ENCODE measurements around the gene PHF2. TPM values are rescaled to one million over a fixed set of nuclear protein-coding genes. Genes with fewer than 3 reads are reported as not detected.

Gene PHF2
- polyA plus RNA-seq, 1 of the 3 experiments (the other 2 are of a cell fraction), result 11.2 TPM

DNA sequence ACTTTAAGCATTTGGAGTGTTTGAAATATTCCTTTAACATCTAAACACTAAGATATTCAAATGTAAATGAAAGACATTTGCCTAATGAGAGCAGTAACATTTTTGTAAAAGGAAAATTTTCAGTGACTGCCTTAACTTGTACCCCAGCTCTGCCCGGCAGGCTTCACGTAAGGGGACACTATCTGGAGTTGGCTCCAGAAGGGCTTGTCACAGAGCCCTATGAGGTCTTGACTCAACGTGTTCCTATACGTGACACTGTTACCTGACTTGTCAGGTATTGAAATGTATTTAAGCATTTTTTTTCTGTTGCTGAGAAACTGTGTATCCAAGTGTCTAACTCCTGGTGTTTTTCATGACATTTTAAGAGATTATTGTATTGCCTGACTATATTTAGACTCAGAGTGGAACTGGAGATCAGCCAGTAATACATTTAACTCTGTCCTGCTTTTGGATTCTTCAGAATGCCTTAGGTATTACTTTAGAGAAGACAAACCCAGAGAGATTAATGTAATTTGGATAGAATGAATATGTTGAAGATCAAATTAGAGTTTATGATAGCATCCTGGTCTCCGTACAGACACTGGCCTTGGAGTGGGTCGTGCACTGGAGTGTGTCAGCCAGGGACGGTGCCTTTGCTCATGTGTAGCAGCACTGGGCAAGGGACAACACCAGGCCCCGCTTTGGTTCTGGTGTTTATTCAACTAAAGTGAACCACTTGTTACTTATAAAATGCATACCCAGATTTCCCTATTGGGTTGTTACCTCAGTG lies 34.6 kb upstream of the PHF2 start (continued):
- TF ChIP-seq TAF1 (IDR thresholded peaks at IDR 0.05; ENCODE audit: borderline replicate concordance, low read depth, low read length) (no peak), YY1 (IDR thresholded peaks at IDR 0.05; ENCODE audit: low read depth) (no peak), SMC3 (IDR thresholded peaks at IDR 0.05; ENCODE audit: low read depth, low read length) (no peak), FOSL2 (IDR thresholded peaks at IDR 0.05; ENCODE audit: borderline replicate concordance, low read depth) (no peak), CHD2 (IDR thresholded peaks at IDR 0.05; ENCODE audit: low read length, partially characterized antibody) (no peak), FOXJ3 (CRISPR knock-in tag; IDR thresholded peaks at IDR 0.05) (no peak)

DNA sequence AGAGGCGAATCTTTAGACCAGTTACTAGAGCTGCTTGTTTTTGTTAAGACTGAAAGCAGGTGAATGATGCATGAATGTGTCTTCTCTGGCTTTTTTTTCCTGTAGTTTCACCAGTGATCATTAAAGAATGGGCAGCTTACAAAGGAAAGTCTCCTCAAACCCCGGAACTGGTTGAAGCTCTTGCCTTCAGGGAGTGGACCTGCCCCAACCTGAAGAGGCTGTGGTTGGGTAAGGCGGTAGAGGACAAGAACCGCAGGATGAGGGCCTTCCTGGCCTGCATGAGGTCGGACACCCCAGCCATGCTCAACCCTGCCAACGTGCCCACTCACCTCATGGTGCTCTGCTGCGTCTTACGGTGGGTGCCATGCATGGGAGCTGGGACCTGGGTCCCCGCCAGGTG lies 33.3 kb upstream of the PHF2 start:
- ChIA-PET CTCF (interaction anchor here (1.5 kb wide), 1 partner anchor 23 kb away, joined by 5 read pairs; no protein-coding TSS in a partner anchor), POLR2A (no interaction called here)
- Histone ChIP-seq H4K20me1 (ENCODE audit: insufficient read depth) (no peaks in the 10 kb centered on the region), H2AFZ (ENCODE audit: low read depth) (no peak overlapping the region), H3K36me3 (replicated peaks in 1 of 2; ENCODE audit: control insufficient read depth in 1 of 2, insufficient read depth in 2 of 2, low read length in 1 of 2) (peaks cover 22 to 56% of the 10 kb centered on the region in 2 experiments), H3K9me2 (no peaks in the 10 kb centered on the region), H3K27ac (ENCODE audit: low read depth in 2 of 2, low read length in 1 of 2) (no peak overlapping the region), H3K27me3 (ENCODE audit: insufficient read depth) (no peaks in the 10 kb centered on the region), H3K4me1 (ENCODE audit: control insufficient read depth in 1 of 2, insufficient read depth in 2 of 2, low read depth in 1 of 2, low read length in 1 of 2) (peaks cover 0 to 11% of the 10 kb centered on the region in 2 experiments; a peak in 2 of 4 replicates), H3K9ac (no peak overlapping the region), H3K79me2 (ENCODE audit: insufficient read depth) (peaks cover 13% of the 10 kb centered on the region; the same call in 1 of the 2 replicates), H3K9me3 (no peaks in the 10 kb centered on the region), H3K4me3 (ENCODE audit: low read depth in 2 of 2, low read length in 1 of 2) (no peak overlapping the region), H3K4me2 (no peak overlapping the region), H3F3A (replicated peaks; ENCODE audit: insufficient read depth) (no peaks in the 10 kb centered on the region)
- 91% methylated on average over 7 of the region's 9 CpGs for WGBS (ENCODE audit: low lambda C conversion rate)
- no peak for DNase-seq
- TF ChIP-seq USF2 (IDR thresholded peaks at IDR 0.05; ENCODE audit: borderline replicate concordance, low read depth, low read length), result no peak

DNA sequence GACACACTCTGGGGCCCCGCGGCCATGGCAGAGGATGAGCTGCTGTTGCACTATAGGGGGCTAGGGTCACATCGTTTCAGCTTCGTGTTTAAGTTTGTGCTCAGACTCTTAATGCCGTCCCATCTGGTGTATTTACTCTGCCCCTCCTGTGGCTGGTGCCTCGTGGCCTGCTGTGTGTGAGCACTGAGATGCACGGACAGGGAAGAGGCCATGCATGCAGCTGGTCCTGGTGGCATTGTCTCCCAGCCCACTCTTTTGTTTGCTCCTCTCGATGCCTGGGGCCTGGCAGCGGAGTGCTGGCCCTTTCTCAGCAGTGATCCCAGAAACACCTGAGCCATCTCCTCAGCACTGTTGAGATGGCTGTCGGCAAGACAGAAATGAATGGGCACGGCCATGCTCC lies 30.0 kb upstream of the PHF2 start:
- no peak for DNase-seq
- H3K4me1 ChIP-seq (ENCODE audit: control insufficient read depth in 1 of 2, insufficient read depth in 2 of 2, low read depth in 1 of 2, low read length in 1 of 2), result peaks cover 0 to 11% of the 10 kb centered on the region in 2 experiments; a peak in 2 of 4 replicates
- no peak overlapping the region for H3K27ac ChIP-seq (ENCODE audit: low read depth in 2 of 2, low read length in 1 of 2)
- no peaks in the 10 kb centered on the region for H3K27me3 ChIP-seq (ENCODE audit: insufficient read depth)
- H3K4me3 ChIP-seq (ENCODE audit: low read depth in 2 of 2, low read length in 1 of 2), result no peak overlapping the region
- H3K4me2 ChIP-seq, result no peak overlapping the region
- no peak overlapping the region for H2AFZ ChIP-seq (ENCODE audit: low read depth)
- H3K36me3 ChIP-seq (replicated peaks in 1 of 2; ENCODE audit: control insufficient read depth in 1 of 2, insufficient read depth in 2 of 2, low read length in 1 of 2), result peaks cover 32 to 63% of the 10 kb centered on the region in 2 experiments
- H3K79me2 ChIP-seq (ENCODE audit: insufficient read depth), result peaks cover 6% of the 10 kb centered on the region; the same call in 1 of the 2 replicates
- CTCF ChIA-PET, result interaction anchor here (0.9 kb wide), 1 partner anchor 390 kb away, joined by 3 read pairs; no protein-coding TSS in a partner anchor
- no peaks in the 10 kb centered on the region for H3K9me2 ChIP-seq
- H3K9me3 ChIP-seq, result no peaks in the 10 kb centered on the region
- POLR2A ChIA-PET, result no interaction called here
- no peaks in the 10 kb centered on the region for H4K20me1 ChIP-seq (ENCODE audit: insufficient read depth)
- 96% methylated on average over 11 of the region's 11 CpGs for WGBS (ENCODE audit: low lambda C conversion rate)
- no peaks in the 10 kb centered on the region for H3F3A ChIP-seq (replicated peaks; ENCODE audit: insufficient read depth)
- TF ChIP-seq EZH2phosphoT487 (IDR thresholded peaks at IDR 0.05; ENCODE audit: borderline replicate concordance, low read depth), result no peak
- no peak for TF ChIP-seq POLR2AphosphoS5 (IDR thresholded peaks at IDR 0.05; ENCODE audit: low read depth, low read length)
- TF ChIP-seq USF1 (IDR thresholded peaks at IDR 0.05; ENCODE audit: borderline replicate concordance, low read depth), result no peak
- no peak for TF ChIP-seq EP300 (IDR thresholded peaks at IDR 0.05; ENCODE audit: borderline replicate concordance in 1 of 2, low read depth in 1 of 2, low read length in 1 of 2)
- TF ChIP-seq, protein P1, sequence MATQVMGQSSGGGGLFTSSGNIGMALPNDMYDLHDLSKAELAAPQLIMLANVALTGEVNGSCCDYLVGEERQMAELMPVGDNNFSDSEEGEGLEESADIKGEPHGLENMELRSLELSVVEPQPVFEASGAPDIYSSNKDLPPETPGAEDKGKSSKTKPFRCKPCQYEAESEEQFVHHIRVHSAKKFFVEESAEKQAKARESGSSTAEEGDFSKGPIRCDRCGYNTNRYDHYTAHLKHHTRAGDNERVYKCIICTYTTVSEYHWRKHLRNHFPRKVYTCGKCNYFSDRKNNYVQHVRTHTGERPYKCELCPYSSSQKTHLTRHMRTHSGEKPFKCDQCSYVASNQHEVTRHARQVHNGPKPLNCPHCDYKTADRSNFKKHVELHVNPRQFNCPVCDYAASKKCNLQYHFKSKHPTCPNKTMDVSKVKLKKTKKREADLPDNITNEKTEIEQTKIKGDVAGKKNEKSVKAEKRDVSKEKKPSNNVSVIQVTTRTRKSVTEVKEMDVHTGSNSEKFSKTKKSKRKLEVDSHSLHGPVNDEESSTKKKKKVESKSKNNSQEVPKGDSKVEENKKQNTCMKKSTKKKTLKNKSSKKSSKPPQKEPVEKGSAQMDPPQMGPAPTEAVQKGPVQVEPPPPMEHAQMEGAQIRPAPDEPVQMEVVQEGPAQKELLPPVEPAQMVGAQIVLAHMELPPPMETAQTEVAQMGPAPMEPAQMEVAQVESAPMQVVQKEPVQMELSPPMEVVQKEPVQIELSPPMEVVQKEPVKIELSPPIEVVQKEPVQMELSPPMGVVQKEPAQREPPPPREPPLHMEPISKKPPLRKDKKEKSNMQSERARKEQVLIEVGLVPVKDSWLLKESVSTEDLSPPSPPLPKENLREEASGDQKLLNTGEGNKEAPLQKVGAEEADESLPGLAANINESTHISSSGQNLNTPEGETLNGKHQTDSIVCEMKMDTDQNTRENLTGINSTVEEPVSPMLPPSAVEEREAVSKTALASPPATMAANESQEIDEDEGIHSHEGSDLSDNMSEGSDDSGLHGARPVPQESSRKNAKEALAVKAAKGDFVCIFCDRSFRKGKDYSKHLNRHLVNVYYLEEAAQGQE (IDR thresholded peaks at IDR 0.05; ENCODE audit: low read depth, low read length), result no peak
- no peak for TF ChIP-seq CHD2 (IDR thresholded peaks at IDR 0.05; ENCODE audit: low read length, partially characterized antibody)
- TF ChIP-seq NFIC (IDR thresholded peaks at IDR 0.05; ENCODE audit: borderline replicate concordance), result no peak
- TF ChIP-seq MXI1 (IDR thresholded peaks at IDR 0.05; ENCODE audit: low read depth, low read length), result no peak
- no peak for TF ChIP-seq JUND (IDR thresholded peaks at IDR 0.05)
- TF ChIP-seq USF2 (IDR thresholded peaks at IDR 0.05; ENCODE audit: borderline replicate concordance, low read depth, low read length), result no peak
- H3K9ac ChIP-seq, result no peak overlapping the region

Data from SK-N-SH (cell line).